HepG2 (cell line): ENCODE results near the gene ZNF211. TPM values are rescaled to one million over a fixed set of nuclear protein-coding genes. Genes with fewer than 3 reads are reported as not detected.

Source experiments
- EED ChIP-seq: sonication (generic); formaldehyde crosslinking; IDR thresholded peaks from 2 replicates; pipeline ENCODE4 v1.5.0; 2020; ENCODE audit warnings: mild to moderate bottlenecking, missing genetic modification reagents
- GATAD1 ChIP-seq: IDR thresholded peaks from 2 replicates; pipeline ENCODE4 v1.6.1; 2016; ENCODE audit warnings: missing genetic modification reagents, missing compliant biosample characterization
- GTF2F1 ChIP-seq: fragments of 150-350 bp; IDR thresholded peaks from 2 replicates; pipeline ENCODE4 v1.6.1; 2014; ENCODE audit warnings: low read length
- HINFP ChIP-seq: sonication (generic); formaldehyde crosslinking; IDR thresholded peaks from 2 replicates; pipeline ENCODE4 v1.4.0; 2020; ENCODE audit warnings: low read depth, mild to moderate bottlenecking, missing genetic modification reagents
- HNRNPK ChIP-seq: fragments of 200-400 bp; formaldehyde crosslinking; IDR thresholded peaks from 2 replicates; pipeline ENCODE4 v1.6.1; 2018; ENCODE audit warnings: low read length, low read depth, moderate library complexity, mild to moderate bottlenecking; ENCODE audit not compliant: poor library complexity, severe bottlenecking
- HNRNPL ChIP-seq: fragments of 200-400 bp; formaldehyde crosslinking; IDR thresholded peaks from 2 replicates; pipeline ENCODE4 v1.6.1; 2017; ENCODE audit warnings: mild to moderate bottlenecking, low read depth, low read length
- HNRNPLL ChIP-seq: fragments of 200-400 bp; formaldehyde crosslinking; IDR thresholded peaks from 2 replicates; pipeline ENCODE4 v1.6.1; 2017; ENCODE audit warnings: mild to moderate bottlenecking, low read depth, low read length; ENCODE audit not compliant: poor library complexity, severe bottlenecking
- MEF2D ChIP-seq: sonication (generic); formaldehyde crosslinking; IDR thresholded peaks from 2 replicates; pipeline ENCODE4 v1.5.1; 2020; ENCODE audit warnings: mild to moderate bottlenecking, missing genetic modification reagents
- NFE2L1 ChIP-seq: sonication (generic); formaldehyde crosslinking; IDR thresholded peaks from 2 replicates; pipeline ENCODE4 v1.4.0; 2020; ENCODE audit warnings: missing genetic modification reagents, mild to moderate bottlenecking, borderline replicate concordance
- PATZ1 ChIP-seq: sonication (generic); formaldehyde crosslinking; IDR thresholded peaks from 2 replicates; pipeline ENCODE4 v1.4.0; 2020; ENCODE audit warnings: missing genetic modification reagents
- PCBP1 ChIP-seq: fragments of 200-400 bp; formaldehyde crosslinking; IDR thresholded peaks from 2 replicates; pipeline ENCODE4 v1.6.1; 2017; ENCODE audit warnings: mild to moderate bottlenecking, low read depth, low read length, borderline replicate concordance
- RBM22 ChIP-seq: fragments of 200-400 bp; formaldehyde crosslinking; optimal IDR thresholded peaks from 2 replicates; pipeline ENCODE3; 2017; ENCODE audit warnings: mild to moderate bottlenecking, low read length, moderate library complexity
- RBM39 ChIP-seq: fragments of 200-400 bp; formaldehyde crosslinking; IDR thresholded peaks from one replicate; pipeline ENCODE4 v1.6.1; 2018; ENCODE audit warnings: antibody characterized with exemption, mild to moderate bottlenecking, low read depth, low read length; ENCODE audit not compliant: poor library complexity, severe bottlenecking
- SRSF1 ChIP-seq: fragments of 200-400 bp; formaldehyde crosslinking; optimal IDR thresholded peaks from 2 replicates; pipeline ENCODE3; 2017; ENCODE audit warnings: mild to moderate bottlenecking, low read depth, low read length, moderate library complexity
- ZBTB34 ChIP-seq: sonication (generic); formaldehyde crosslinking; IDR thresholded peaks from 2 replicates; pipeline ENCODE4 v1.8.0; 2022; ENCODE audit warnings: mild to moderate bottlenecking, missing genetic modification reagents
- ZBTB38 ChIP-seq: sonication (generic); formaldehyde crosslinking; IDR thresholded peaks from 2 replicates; pipeline ENCODE4 v1.5.1; 2020; ENCODE audit warnings: mild to moderate bottlenecking, missing genetic modification reagents
- ZNF253 ChIP-seq: sonication (generic); formaldehyde crosslinking; IDR thresholded peaks from 2 replicates; pipeline ENCODE4 v1.8.0; 2022; ENCODE audit warnings: mild to moderate bottlenecking, missing genetic modification reagents, borderline replicate concordance
- ZNF335 ChIP-seq: sonication (generic); formaldehyde crosslinking; IDR thresholded peaks from 2 replicates; pipeline ENCODE4 v1.4.0; 2020; ENCODE audit warnings: missing genetic modification reagents
- ZNF446 ChIP-seq: sonication (generic); formaldehyde crosslinking; IDR thresholded peaks from 2 replicates; pipeline ENCODE4 v1.5.0; 2020; ENCODE audit warnings: mild to moderate bottlenecking, missing genetic modification reagents
- ZNF562 ChIP-seq: sonication (generic); formaldehyde crosslinking; IDR thresholded peaks from 2 replicates; pipeline ENCODE4 v1.8.0; 2022; ENCODE audit warnings: missing genetic modification reagents, borderline replicate concordance
- ZNF563 ChIP-seq: sonication (generic); formaldehyde crosslinking; IDR thresholded peaks from 2 replicates; pipeline ENCODE4 v1.8.0; 2022; ENCODE audit warnings: mild to moderate bottlenecking, moderate library complexity, missing genetic modification reagents
- ZNF652 ChIP-seq: IDR thresholded peaks from 2 replicates; pipeline ENCODE4 v1.6.1; 2016; ENCODE audit warnings: low read depth, borderline replicate concordance
- polyA plus RNA-seq, 8 experiments: library from polyadenylated mRNA; depleted of rRNA in 3 of 8; stranded (reverse) in 7 of 8; unstranded in 1 of 8; fragments of >200 nt; fragmentation: Illumina TruSeq in 4 of 8; extraction: Trizol in 4 of 8; gene quantifications; 2 replicates each; pipeline versions ENCODE4 v1.2.1 to v1.2.3, GENCODE V29; 2011 to 2016; ENCODE audit warnings: low read depth in 4 of 8, missing spikeins in 1 of 8, mixed read lengths in 1 of 8; ENCODE audit not compliant: insufficient read depth in 1 of 8
- total RNA-seq, 5 experiments: library from RNA; depleted of rRNA; stranded (reverse); fragments of >200 nt; fragmentation: Illumina TruSeq; extraction: Trizol; gene quantifications; 2 replicates each; pipeline ENCODE4 v1.2.3, GENCODE V29; 2016; ENCODE audit warnings: low read depth in 1 of 5
- TF ChIP-seq, protein P1 (sequence below): sonication (generic); formaldehyde crosslinking; IDR thresholded peaks from 2 replicates; pipeline ENCODE4 v1.8.0; 2022; ENCODE audit warnings: missing genetic modification reagents, mild to moderate bottlenecking, borderline replicate concordance

ZNF211 gene
- total and polyA plus RNA-seq, 2 of the 13 experiments (the other 11 are each of a cell fraction or from before 2014, with no cell fraction given) = 9.9 to 11.2 TPM

DNA sequence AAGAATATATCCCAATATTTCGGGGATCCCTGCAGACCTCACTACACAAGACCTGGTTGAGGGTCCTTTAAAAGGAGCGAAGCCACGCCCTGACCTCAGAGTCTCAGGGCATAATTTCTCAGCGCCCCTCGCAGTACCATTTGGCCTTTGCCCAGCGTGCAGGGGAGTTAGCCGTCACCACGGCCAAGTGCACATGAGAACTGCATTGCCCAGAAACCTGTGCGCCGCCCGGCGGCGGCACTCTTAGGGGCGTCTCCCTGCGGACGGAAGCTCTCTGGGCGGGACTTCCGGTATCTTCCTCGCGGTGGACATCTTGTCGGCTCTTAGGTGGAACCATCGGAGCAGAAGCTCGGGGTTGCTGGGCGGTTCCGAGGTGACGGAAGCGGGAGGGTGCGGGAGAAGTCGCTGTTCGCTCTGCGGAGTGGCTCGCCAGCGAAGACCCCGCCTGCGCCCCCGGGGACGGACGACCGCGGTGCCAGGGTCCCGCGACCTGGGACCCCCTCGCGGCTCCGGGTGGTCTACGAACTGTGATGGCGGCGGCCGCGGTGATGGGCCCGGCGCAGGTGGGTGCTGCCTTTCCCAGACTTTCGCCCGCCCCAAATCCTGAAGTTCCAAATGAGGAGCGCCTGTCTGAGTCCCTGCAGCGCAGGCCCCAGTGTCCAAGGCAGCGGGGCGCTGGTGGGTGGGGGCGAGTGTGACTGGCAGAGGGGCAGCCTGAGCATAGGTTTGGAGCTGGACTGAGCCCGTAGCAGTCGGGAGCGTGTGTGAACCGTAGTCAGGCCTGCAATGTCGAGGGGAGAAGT lies 18.8 kb upstream of the ZNF211 start, which contains the start of gene ZNF134 (continued):
- TF ChIP-seq PCBP1 (no peak), MEF2D (CRISPR knock-in tag) (no peak; the same call in 1 of the 2 replicates), RBM39 (peak; percentile 83), ZNF563 (CRISPR knock-in tag) (peak; percentile 74), HNRNPK (no peak), ZBTB38 (CRISPR knock-in tag) (peak; percentile 36), GATAD1 (CRISPR knock-in tag) (peak; percentile 84), NFE2L1 (CRISPR knock-in tag) (no peak), ZNF446 (CRISPR knock-in tag) (no peak; the same call in 1 of the 2 replicates), EED (CRISPR knock-in tag) (peak; percentile 89), SRSF1 (no peak), PATZ1 (CRISPR knock-in tag) (no peak), ZNF253 (CRISPR knock-in tag) (no peak), ZBTB34 (CRISPR knock-in tag) (no peak), ZNF562 (CRISPR knock-in tag) (no peak), ZNF335 (CRISPR knock-in tag) (0 out of 2 replicates have a peak, but pooled peaks have one; percentile 55), HNRNPLL (peak; percentile 52), HNRNPL (no peak), HINFP (CRISPR knock-in tag) (no peak), GTF2F1 (no peak), RBM22 (no peak), ZNF652 (CRISPR knock-in tag) (no peak)
- TF ChIP-seq, protein P1, sequence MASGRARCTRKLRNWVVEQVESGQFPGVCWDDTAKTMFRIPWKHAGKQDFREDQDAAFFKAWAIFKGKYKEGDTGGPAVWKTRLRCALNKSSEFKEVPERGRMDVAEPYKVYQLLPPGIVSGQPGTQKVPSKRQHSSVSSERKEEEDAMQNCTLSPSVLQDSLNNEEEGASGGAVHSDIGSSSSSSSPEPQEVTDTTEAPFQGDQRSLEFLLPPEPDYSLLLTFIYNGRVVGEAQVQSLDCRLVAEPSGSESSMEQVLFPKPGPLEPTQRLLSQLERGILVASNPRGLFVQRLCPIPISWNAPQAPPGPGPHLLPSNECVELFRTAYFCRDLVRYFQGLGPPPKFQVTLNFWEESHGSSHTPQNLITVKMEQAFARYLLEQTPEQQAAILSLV (CRISPR knock-in tag) = no peak
